ENCODE measurements around the gene RMND1. TPM values are rescaled to one million over a fixed set of nuclear protein-coding genes. Genes with fewer than 3 reads are reported as not detected.
A peak's percentile ranks its signal among the peaks of the same experiment; 100 is the strongest.

Gene RMND1
- total RNA-seq, 1 experiment from 2014 or later: 19.3 TPM

DNA sequence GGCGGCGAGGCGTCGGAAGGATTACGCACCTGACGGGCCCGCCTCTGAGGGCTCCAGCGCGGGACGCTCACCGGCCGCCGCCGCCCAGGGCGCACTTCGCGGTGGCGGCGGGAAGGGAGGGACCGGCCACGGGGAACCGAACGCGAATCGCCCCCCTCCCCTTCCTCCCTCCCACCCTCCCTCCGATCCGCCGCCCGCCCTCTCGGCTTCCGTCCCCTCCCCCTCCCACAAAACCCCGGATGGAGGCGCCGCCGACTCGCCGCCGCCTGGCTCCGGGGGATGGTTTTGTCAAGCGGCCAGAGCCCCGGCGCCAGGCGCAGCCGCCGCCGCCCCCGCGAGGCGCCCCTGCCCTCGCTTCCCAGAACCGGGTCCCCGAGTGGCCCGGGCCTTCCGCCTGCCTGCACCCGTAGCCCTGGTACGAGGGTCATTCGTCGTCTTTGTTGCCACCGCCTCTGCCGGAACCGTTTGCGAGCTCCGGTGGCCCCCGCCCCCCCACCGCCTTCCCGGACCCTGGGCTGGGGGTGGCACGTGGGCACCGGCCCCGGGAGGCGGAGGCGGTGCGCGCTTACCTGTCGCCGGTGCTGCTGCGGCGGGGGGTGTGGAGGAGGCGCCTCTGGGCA is 61.0 kb downstream of the RMND1 start:
- Histone ChIP-seq H3K9me2 (ENCODE audit: insufficient read depth) (no peaks in the 10 kb centered on the region), H4K20me1 (ENCODE audit: insufficient read depth) (peaks cover 35% of the 10 kb centered on the region), H3K4me1 (replicated peaks; ENCODE audit: insufficient read depth) (peaks cover 49% of the 10 kb centered on the region), H3K27me3 (ENCODE audit: insufficient read depth, low read depth) (no peaks in the 10 kb centered on the region), H3F3A (ENCODE audit: insufficient read depth, low read depth) (peaks cover 49% of the 10 kb centered on the region), H3K36me3 (ENCODE audit: low read depth) (peaks cover 10% of the 10 kb centered on the region), H3K79me2 (ENCODE audit: low read depth) (peaks cover 77% of the 10 kb centered on the region), H3K27ac (peak overlapping the region; percentile 98), H2AFZ (no peak overlapping the region), H3K4me2 (peak overlapping the region; percentile 90), H3K9me3 (ENCODE audit: insufficient read depth, low read depth) (no peaks in the 10 kb centered on the region; the same call in 1 of the 2 replicates), H3K4me3 (peak overlapping the region; percentile 64)
- TF ChIP-seq EZH2 (IDR thresholded peaks at IDR 0.05; ENCODE audit: low read depth) (no peak), CTCF (conservative IDR thresholded peaks at IDR 0.05) (no peak)
- ChIA-PET CTCF (no interaction called here), POLR2A (ENCODE audit: unreplicated experiment) (interaction anchor here (0.6 kb wide), 1 partner anchor 36 kb away, joined by 8 read pairs; no protein-coding TSS in a partner anchor)
- no TSS peak for BruUV-seq (replicated peaks)
- peak in 1 of 2 experiments; percentile 49 for DNase-seq
- intact Hi-C loops (cut with micrococcal nuclease; ENCODE audit: unreplicated experiment): loop anchor here (1.0 to 2.0 kb wide), 2 partner anchors 16 to 61 kb away; partner anchors contain the start of gene RMND1

DNA sequence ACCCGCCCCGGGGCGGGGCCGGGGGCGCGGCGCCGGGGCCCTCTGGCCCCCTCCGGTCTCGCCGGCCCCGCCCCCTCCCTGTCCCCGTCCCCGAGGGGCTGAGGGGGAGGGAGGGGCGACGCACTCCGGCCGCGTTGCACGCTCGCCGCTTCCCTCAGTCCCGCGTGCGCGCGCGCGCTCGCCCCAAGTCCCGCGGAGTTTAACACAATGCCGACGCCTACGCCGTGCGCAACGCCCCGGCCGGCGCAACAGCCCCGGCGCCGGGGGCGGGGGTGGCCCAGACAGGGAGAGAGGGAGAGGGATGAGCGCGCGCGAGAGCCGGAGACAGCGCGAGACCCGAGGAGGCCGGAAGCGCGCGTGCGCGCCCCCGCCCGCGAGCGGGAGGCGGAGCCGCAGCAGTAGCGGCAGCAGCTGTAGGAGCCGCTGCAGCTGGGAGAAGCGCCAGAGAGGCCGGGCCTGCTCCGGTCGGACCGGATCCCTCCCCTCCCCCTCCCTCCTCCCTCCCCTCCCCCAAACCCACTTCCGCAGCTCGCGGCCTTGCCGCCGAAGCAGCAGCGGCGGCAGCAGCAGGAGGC is 61.6 kb downstream of the RMND1 start:
- TF ChIP-seq CTCF (conservative IDR thresholded peaks at IDR 0.05) (no peak), EZH2 (IDR thresholded peaks at IDR 0.05; ENCODE audit: low read depth) (no peak)
- DNase-seq: peak; percentile 91 to 96
- no TSS peak for BruUV-seq (replicated peaks)
- peaks cover 49% of the 10 kb centered on the region for H3F3A ChIP-seq (ENCODE audit: insufficient read depth, low read depth)
- peak overlapping the region; percentile 75; the same call in 1 of the 2 replicates for H3K4me3 ChIP-seq
- ChIA-PET CTCF (no interaction called here), POLR2A (ENCODE audit: unreplicated experiment) (interaction anchor here (0.5 to 0.7 kb wide), 4 partner anchors 16 to 1642 kb away, joined by 4 to 10 read pairs (median 6); no protein-coding TSS in a partner anchor)
- peak overlapping the region; percentile 98 for H3K27ac ChIP-seq
- no peaks in the 10 kb centered on the region for H3K27me3 ChIP-seq (ENCODE audit: insufficient read depth, low read depth)
- H3K4me2 ChIP-seq: peak overlapping the region; percentile 90
- H3K4me1 ChIP-seq (replicated peaks; ENCODE audit: insufficient read depth): peaks cover 49% of the 10 kb centered on the region
- H2AFZ ChIP-seq: no peak overlapping the region
- no peaks in the 10 kb centered on the region for H3K9me2 ChIP-seq (ENCODE audit: insufficient read depth)
- peaks cover 77% of the 10 kb centered on the region for H3K79me2 ChIP-seq (ENCODE audit: low read depth)
- H3K9me3 ChIP-seq (ENCODE audit: insufficient read depth, low read depth): no peaks in the 10 kb centered on the region; the same call in 1 of the 2 replicates
- peaks cover 9% of the 10 kb centered on the region for H3K36me3 ChIP-seq (ENCODE audit: low read depth)
- intact Hi-C loops (cut with micrococcal nuclease; ENCODE audit: unreplicated experiment): loop anchor here (1.0 to 2.0 kb wide), 2 partner anchors 16 to 62 kb away; partner anchors contain the start of gene RMND1
- H4K20me1 ChIP-seq (ENCODE audit: insufficient read depth): peaks cover 31% of the 10 kb centered on the region

DNA sequence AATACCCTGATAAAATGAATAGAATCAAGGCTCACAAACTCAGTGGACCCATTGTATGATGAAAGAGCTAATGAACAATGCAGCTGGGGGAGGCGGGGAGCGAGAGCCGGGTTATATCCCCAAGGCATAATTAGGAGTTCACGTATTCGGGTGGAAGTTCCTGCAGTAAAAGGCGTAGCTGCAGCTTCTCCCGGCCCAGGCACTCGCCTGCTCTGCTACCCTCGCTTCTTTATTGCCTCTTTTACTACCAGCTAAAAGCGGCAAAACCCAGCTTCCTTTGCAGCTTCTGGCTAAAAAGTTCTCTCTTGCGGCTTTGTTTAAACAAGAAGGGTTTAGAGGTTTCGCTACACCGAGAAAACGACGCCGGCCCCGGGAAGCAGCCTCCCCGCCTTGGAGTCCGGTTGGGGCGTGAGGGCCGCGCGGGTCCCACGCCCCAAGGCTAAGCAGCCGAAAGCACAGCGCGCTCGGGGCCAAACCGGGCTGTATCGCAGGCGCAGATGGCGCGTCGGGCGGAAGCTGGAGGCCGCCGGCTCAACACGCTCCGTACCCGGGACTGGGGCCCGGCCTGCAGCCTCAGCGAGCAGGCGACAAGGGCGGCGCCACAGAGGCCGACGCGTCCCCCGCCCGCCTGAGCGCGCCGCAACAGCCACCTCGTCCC is 62.2 kb downstream of the RMND1 start:
- H3K9me3 ChIP-seq (ENCODE audit: insufficient read depth, low read depth): no peaks in the 10 kb centered on the region
- H3K27ac ChIP-seq: peak overlapping the region; percentile 98
- peaks cover 4% of the 10 kb centered on the region for H3K36me3 ChIP-seq (ENCODE audit: low read depth)
- TF ChIP-seq CTCF (conservative IDR thresholded peaks at IDR 0.05): no peak
- no peak for TF ChIP-seq EZH2 (IDR thresholded peaks at IDR 0.05; ENCODE audit: low read depth)
- CTCF ChIA-PET: interaction anchor here (0.5 to 0.7 kb wide), 3 partner anchors 66 to 579 kb away, joined by 3 to 13 read pairs (median 7); no protein-coding TSS in a partner anchor
- no peaks in the 10 kb centered on the region for H3K27me3 ChIP-seq (ENCODE audit: insufficient read depth, low read depth)
- no peaks in the 10 kb centered on the region for H3K9me2 ChIP-seq (ENCODE audit: insufficient read depth)
- peak overlapping the region; percentile 77 for H3K4me2 ChIP-seq
- POLR2A ChIA-PET (ENCODE audit: unreplicated experiment): interaction anchor here (0.5 to 0.7 kb wide), 5 partner anchors 15 to 1642 kb away, joined by 4 to 24 read pairs (median 5); no protein-coding TSS in a partner anchor
- H3K4me3 ChIP-seq: peak overlapping the region; percentile 75
- peaks cover 42% of the 10 kb centered on the region for H3F3A ChIP-seq (ENCODE audit: insufficient read depth, low read depth)
- peak in 1 of 2 experiments; percentile 64 for DNase-seq
- no TSS peak for BruUV-seq (replicated peaks)
- intact Hi-C loops (cut with micrococcal nuclease; ENCODE audit: unreplicated experiment): loop anchor here (1.0 to 2.0 kb wide), 2 partner anchors 15 to 63 kb away; partner anchors contain the start of gene RMND1
- H2AFZ ChIP-seq: peak overlapping the region; percentile 75
- H3K79me2 ChIP-seq (ENCODE audit: low read depth): peaks cover 77% of the 10 kb centered on the region
- peaks cover 43% of the 10 kb centered on the region for H3K4me1 ChIP-seq (replicated peaks; ENCODE audit: insufficient read depth)
- peaks cover 24% of the 10 kb centered on the region for H4K20me1 ChIP-seq (ENCODE audit: insufficient read depth)

Measured in PC-9 (cell line).